HG03060 (cell line): Measurements from ENCODE around the gene SELENOV.

ENCODE experiments used
- ATAC-seq: cut with Tn5 transposase; IDR thresholded peaks from one replicate; pipeline ENCODE4 v1.9.1; 2021; ENCODE audit warnings: low read depth, moderate number of reproducible peaks; ENCODE audit not compliant: unreplicated experiment

The SELENOV gene

GRCh38 chr19:39554701-39555311 is 39.9 kb downstream of the SELENOV start:
- ATAC-seq = no peak

DNA sequence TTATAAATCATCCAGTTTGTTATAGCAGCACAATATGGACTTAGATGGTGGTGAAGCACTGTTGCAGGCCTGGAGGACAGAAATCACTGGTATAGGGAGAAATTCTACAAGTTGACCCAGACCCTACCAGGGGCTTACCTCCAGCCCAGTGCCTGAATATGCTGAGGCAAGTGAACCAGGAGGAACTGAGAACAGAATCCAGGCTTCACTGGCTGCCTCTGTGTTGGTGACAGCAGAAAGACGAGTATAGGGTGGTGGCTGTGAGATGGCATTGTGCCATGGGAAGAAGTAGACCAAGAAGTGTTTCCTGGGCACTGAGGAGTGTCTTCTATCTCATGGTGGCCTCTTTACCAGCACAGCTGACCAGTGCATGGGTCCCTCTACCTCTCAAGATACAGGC is 40.9 kb downstream of the SELENOV start:
- ATAC-seq = no peak

GRCh38 chr19:39557811-39558623 is 43.1 kb downstream of the SELENOV start:
- no peak for ATAC-seq

DNA sequence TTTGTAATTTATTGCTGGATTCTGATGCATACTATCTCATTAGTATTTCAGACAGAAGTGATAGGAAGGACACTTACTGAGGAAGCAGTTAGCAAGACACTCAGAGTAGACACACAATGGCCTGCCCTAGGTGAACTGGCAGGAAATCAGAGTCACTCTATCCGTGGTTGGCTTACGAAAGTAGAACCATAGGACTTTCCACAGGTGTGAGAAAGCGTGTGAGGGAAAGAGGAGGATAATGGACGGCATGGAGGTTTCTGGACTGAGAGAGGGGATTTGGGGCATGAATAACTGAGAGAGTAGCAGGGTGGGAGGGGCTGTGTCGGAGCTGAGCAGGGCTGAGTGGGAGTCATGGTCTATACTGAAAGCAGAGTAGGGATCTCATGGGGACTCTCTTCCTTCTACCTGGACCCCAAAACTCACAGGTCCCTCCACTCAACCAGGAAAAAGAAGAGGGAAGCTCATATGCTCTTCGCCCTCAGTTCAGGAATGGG is 43.7 kb downstream of the SELENOV start:
- ATAC-seq = no peak

DNA sequence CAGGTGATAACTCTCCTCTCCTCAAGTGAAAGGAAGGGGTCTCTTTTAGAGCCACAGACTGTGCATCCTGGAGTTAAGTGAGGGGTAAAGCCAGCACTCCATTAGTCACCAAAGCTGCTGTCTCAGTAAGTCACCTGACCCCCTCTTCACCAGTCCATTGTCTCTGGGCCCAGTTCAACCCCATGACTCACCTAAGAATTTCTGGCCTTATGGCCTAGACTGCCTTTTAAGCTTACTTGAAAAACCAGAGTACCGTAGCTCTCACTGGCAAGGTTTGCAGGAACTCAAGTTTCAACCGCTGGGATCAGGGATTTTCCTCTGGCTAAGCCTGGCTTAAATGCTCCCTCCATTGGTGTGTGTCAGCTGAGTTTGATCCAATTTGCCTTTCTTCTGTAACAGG is 48.5 kb downstream of the SELENOV start:
- no peak for ATAC-seq

DNA sequence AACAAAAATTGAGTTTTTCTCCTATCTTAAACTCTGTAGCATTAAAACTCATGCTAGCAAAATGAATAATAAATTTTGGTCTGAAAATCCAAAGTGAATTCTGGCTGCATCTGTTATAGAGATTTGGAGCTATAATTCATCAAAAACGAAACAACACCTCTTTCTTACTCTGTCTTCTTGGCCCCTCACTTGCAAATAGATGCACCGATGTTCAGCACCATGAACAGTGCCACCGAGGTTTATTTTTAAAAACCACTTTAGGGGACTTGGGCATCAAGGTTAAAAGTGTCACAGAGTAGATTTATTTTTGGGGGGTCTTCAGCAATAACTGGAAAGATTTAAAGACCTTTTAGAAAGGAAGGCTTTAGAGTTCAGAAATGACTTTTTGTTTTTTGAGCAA is 51.1 kb downstream of the SELENOV start:
- ATAC-seq = no peak

DNA sequence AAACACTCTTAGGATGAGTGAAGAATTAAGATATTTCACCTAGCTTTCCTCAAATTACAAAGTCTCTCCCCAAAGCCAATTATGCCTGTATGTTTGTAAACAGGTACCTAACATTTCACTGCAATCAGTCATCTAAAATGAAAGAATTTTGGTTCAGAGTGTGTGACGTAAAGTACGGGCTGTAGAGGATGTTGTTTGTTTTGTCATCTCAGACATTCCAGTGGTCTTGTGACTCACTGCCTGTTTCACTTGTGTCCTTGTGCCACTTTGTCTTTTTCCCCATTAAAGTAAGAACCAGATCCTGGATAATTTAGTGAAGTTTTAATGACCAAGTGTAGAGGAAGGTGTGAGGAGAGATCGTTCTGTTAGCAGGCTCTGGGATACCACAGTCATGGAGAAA is 53.7 kb downstream of the SELENOV start:
- no peak for ATAC-seq
